ENCODE measurements around the gene RBKS.

- TF ChIP-seq POLR2A (IDR thresholded peaks at IDR 0.05) (no peak), CTCF (IDR thresholded peaks at IDR 0.05) (no peak)
These were observed 5.6 kb downstream of the RBKS start for GRCh38 chr2:27884601-27885000.
